ENCODE data around the gene GPR141.
"Not testable (repeated sequence)": the region's sequence is repeated elsewhere in the genome, so short reads cannot be mapped to it uniquely, and the experiment has no call there.

Gene GPR141

DNA sequence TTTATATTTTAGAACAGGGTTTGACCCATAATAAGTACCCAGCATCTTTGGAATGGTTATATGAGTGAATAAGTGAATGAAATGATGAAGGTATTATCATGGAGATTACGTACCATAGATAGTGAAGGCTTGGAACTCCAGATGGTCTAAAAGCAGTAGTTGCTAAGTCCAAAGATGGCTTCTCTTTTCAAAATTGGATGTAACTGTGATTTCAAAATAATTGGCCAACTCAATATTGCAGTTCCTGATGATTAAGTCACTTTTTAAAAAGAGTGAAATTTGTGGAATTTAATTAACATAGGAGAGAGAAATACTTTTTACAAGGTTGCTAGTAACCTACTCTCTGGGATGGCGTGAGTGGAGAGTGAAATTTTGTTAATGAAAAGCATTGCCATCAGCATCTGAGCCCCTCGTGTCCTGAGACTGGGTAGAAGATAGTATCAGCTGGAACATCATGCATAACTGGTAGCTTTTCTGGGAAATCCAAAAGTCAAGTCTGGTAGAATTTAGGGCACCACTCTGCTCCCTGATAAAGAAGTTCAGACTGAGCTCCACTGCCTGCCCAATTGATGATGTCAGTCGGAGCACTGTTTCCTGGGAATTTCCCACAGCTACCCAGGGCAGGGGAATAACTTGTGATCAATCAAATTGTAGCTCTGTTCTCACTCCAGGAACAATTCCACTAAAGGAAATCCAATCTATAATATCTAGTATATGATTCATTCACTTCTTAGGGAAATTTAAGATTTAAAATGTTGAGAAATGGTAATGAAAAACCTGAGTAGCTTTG, 3.2 kb downstream of the GPR141 start:
- FAIRE-seq (no peak), DNase-seq (ENCODE audit: low spot score) (no peak)

GRCh38 chr7:37690206-37690605, 6.6 kb downstream of the GPR141 start:
- FAIRE-seq: no peak
- no peak for DNase-seq (ENCODE audit: low spot score)

- FAIRE-seq (no peak), DNase-seq (ENCODE audit: low spot score) (no peak)
These were observed 10.9 kb downstream of the GPR141 start for GRCh38 chr7:37694208-37695094.

DNA sequence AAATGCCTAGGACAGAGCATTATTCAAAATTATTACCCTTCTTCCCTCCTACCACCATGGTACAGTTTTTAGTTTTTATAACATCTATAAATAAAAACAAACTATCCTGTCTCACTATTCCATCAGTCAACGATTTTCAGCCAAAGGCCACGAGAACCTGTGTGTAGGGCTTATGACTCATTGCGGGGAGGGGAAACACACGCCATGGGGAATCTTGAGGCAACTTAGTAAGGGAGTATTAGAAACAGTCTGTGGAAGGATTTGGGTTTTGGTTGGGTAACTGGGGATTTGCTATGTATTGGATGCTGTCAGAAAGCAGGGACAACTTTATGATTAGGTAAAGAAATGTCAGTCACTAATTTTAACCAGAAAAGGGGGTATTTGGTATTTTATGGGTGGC, 14.7 kb downstream of the GPR141 start:
- no peak for FAIRE-seq

GRCh38 chr7:37698782-37699181, 15.2 kb downstream of the GPR141 start:
- DNase-seq (ENCODE audit: low spot score) (no peak), FAIRE-seq (no peak)

More for the DNA sequence above, 14.7 kb downstream of the GPR141 start:
- no peak for DNase-seq (ENCODE audit: low spot score)

GRCh38 chr7:37701769-37702168, 18.2 kb downstream of the GPR141 start:
- DNase-seq (ENCODE audit: low spot score): no peak
- FAIRE-seq: no peak

GRCh38 chr7:37703361-37703760, 19.8 kb downstream of the GPR141 start:
- FAIRE-seq (no peak), DNase-seq (ENCODE audit: low spot score) (no peak)

DNA sequence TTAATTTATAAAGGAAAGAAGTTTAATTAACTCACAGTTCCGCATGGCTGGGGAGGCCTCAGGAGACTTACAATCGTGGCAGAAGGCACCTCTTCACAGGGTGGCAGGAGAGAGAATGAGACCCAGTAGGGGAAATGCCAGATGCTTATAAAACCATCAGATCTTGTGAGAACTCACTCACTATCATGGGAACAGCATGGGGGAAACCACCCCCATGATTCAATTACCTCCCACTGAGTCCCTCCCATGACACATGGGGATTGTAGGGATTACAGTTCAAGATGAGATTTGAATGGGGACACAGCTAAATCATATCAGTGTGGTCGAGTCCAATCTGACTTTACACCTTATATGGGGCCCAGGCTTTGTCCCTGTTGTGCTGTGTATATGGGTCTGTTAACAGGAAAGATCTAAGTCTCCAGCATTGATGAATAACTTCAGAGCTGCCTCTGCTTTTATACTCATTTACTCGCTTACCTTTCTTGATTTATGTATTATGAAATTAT, 20.8 kb downstream of the GPR141 start:
- not testable (repeated sequence) for DNase-seq (ENCODE audit: low spot score); FAIRE-seq

- FAIRE-seq (no peak), DNase-seq (ENCODE audit: low spot score) (no peak)
These were observed 22.4 kb downstream of the GPR141 start for GRCh38 chr7:37705976-37706375.

GRCh38 chr7:37706804-37707203, 23.2 kb downstream of the GPR141 start:
- no peak for DNase-seq (ENCODE audit: low spot score)
- no peak for FAIRE-seq

GRCh38 chr7:37707754-37708485, 24.4 kb downstream of the GPR141 start:
- FAIRE-seq (no peak), DNase-seq (ENCODE audit: low spot score) (no peak)

DNA sequence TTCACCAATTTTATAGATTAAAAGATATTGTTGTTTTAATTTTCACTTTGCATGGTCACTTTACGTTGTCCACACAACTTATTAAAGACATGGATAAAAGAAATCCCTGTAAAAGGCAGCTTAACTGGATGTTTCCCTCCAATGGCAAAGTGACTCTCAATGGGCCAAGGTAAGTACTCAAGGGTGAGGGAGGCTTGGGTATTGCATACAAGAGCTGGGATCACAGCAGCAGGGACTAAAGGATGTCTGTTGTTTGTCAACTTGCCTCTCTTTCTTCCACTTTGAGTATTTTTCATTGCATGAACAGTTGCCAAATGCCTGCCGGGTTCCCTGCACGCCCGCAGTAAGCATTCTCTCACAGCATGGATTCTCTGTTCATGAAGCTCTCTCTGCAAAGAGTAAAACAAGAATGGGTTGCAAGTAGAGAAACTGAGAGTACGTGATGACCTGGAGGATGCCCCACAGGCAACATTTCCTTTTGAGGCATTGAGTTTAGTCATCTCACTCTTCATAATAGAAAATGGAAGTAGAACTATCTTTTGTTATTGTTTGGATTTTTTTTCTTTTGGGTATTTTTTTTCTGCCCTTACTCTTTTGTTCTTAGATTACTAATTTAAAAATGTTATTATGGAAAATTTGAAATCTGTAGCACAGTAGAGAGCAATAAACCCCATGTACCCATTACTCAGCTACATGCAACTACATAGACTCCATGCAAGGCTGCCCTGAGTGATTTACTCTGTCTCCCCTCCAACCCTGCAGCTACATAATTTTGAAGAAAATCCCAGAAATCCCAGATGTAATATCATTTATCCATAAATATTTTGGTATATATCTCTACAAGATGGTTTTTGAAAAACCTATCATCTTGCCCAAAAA, 26.3 kb downstream of the GPR141 start:
- FAIRE-seq: no peak
- DNase-seq (ENCODE audit: low spot score): no peak

- no peak for DNase-seq (ENCODE audit: low spot score)
- FAIRE-seq: no peak
These were observed 30.0 kb downstream of the GPR141 start for GRCh38 chr7:37713613-37714012.

- DNase-seq (ENCODE audit: low spot score) (no peak), FAIRE-seq (no peak)
These were observed 31.0 kb downstream of the GPR141 start for GRCh38 chr7:37714606-37715005.

DNA sequence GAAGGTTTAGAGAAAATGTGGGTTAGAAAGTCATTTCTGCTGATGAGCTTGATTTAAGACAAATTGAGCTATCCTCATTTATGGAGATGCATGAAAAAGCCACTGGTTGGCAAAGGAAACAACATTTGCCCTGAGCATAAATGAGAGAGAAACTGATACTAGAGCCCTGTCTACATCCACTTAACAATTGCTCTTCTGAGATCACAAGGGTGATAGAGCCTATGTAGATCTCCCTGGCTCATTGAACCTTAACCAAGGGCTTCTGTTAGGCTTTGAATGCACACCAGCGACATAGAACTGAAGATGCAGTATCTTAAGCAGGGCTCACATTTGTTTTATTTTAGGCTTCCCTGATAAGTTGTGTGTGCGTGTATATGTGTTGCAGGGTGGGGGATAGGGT, 35.0 kb downstream of the GPR141 start:
- FAIRE-seq: no peak

GRCh38 chr7:37719077-37719476, 35.5 kb downstream of the GPR141 start:
- DNase-seq (ENCODE audit: low spot score) (no peak), FAIRE-seq (no peak)

More for the DNA sequence above, 35.0 kb downstream of the GPR141 start:
- DNase-seq (ENCODE audit: low spot score): no peak

- DNase-seq (ENCODE audit: low spot score) (no peak), FAIRE-seq (no peak)
These were observed 41.2 kb downstream of the GPR141 start for GRCh38 chr7:37724732-37725131.

DNA sequence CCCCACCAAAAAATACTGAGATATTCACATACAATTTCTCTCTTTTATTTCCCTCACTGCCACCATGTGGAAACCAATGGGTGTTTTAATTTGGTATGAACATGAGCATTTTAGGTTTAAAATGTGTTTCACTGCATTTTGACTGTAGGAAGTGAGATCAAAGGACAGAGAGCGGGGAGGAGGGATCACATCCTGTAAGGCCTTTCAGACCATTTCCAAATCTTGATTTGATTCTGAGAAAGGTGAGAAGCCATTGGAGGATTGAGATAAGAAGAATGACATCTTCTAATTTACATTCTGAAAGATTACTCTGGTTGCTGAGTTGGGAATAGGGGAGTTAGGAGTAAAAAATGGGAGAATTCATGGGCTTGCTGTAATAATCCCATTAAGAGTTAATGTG, 42.5 kb downstream of the GPR141 start:
- DNase-seq (ENCODE audit: low spot score) (no peak), FAIRE-seq (no peak)

GRCh38 chr7:37728747-37729146, 45.2 kb downstream of the GPR141 start:
- FAIRE-seq (no peak), DNase-seq (ENCODE audit: low spot score) (peak; percentile 23)

- DNase-seq (ENCODE audit: low spot score): no peak
- no peak for FAIRE-seq
These were observed 45.6 kb downstream of the GPR141 start for GRCh38 chr7:37729181-37729580.

- FAIRE-seq: no peak
These were observed 46.9 kb downstream of the GPR141 start for GRCh38 chr7:37730501-37730900.

More at GRCh38 chr7:37730501-37730900, 46.9 kb downstream of the GPR141 start:
- no peak for DNase-seq (ENCODE audit: low spot score)
